Stimulated activated CD4-positive, alpha-beta T cell treated with anti-CD3 and anti-CD28 coated beads, Interleukin-1b, Interleukin-23, amount 100 ng/mL, for 24 hours (primary cell): ENCODE measurements around the gene HSPB3.
"Not testable (repeated sequence)": the region's sequence is repeated elsewhere in the genome, so short reads cannot be mapped to it uniquely, and the experiment has no call there.

Source experiments
- DNase-seq, 4 experiments: peaks; one replicate each; pipeline ENCODE4 v3.0.0-alpha.2; 2020; ENCODE audit warnings: low read depth in 4 of 4, low spot score in 1 of 4

Gene HSPB3

GRCh38 chr5:54455413-54456157 is at the start of gene HSPB3:
HSPB3 (plus strand) TSS chr5:54455699; CDS start chr5:54455790, 91 bp downstream.
- DNase-seq: no peak

- no peak for DNase-seq
Measured at GRCh38 chr5:54411176-54411575, 44.3 kb upstream of the HSPB3 start.

DNA sequence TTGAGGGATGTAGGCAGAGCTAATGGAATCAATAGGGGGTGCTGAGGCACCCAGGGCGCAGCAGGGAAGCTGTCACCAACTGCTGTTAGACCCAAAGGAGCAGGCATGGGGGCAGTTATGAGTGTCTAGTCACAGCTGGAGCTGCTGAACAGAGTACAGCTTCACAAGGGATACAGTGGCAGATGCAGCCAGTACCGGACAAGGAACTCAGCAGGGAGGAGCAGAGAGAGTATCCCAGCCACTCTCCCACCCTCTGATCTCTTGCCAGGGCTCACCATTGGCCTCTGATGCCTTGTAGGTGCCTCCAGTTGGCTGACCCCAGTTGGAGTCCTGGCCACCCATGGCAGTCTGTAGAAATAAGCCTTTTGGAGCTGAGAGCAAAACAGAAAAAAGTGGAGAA is 42.6 kb upstream of the HSPB3 start:
- DNase-seq: no peak

DNA sequence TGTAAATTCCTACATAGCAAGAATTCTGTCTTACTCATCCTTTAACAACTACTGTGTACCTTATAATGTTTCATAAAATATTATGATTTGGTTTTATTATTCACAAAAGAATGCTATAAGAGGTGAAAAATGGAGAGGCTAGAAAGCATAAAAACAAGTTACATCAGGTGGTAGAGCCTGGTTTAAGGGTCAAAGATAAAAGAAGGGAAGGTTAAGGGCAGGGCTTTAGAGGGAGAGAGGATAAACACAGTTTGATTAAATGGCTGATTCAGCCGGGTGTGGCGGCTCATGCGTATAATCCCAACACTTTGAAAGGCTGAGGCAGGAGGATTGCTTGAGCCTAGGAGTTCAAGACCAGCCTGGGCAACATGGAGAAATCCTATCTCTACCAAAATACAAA is 40.4 kb upstream of the HSPB3 start:
- DNase-seq: no peak

DNA sequence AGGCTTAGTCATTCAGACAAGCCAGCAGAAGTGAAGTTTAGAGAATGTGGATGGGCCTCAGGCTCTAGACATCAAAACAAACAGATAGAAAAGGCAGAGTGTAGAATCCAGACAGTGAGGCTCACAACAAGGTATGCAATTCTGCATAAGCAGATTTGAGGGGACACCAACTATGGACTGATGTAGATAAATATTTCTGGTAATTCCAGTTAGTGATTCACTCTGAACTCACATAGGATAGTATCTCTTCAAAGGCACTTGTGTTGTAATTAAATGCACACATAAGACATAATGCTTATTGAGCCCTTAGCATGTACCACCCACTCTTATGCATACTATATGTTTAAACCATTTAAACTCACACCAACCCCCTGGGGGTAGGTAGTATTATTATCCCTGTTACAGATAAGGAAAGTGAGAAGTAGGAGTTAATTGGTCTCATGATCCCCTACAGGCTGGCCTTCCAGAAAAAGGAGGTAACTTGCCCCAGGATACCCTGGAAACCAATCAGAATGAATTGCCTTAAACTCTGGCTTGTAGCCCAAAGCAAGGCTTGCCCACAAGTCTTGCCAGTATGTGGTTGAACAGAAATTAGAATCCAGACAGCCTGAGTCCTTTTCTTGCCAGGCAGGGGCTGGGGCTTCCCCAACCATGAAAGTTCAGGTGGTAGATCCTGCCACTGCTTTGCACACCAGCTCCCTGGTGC is 39.5 kb upstream of the HSPB3 start:
- DNase-seq: no peak

GRCh38 chr5:54419573-54420423 is 35.7 kb upstream of the HSPB3 start:
- DNase-seq: peak in 1 of 4 experiments; percentile 13

DNA sequence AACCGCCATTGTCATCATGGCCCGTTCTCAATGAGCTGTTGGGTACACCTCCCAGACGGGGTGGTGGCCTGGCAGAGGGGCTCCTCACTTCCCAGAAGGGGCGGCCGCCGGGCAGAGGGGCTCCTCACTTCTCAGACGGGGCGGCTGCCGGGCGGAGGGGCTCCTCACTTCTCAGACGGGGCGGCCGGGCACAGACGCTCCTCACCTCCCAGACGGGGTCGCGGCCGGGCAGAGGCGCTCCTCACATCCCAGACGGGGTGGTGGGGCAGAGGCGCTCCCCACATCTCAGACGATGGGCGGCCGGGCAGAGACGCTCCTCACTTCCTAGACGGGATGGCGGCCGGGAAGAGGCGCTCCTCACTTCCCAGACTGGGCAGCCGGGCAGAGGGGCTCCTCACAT is 35.0 kb upstream of the HSPB3 start:
- not testable (repeated sequence) for DNase-seq

- DNase-seq: no peak
Measured at GRCh38 chr5:54421976-54422375, 33.5 kb upstream of the HSPB3 start.

DNA sequence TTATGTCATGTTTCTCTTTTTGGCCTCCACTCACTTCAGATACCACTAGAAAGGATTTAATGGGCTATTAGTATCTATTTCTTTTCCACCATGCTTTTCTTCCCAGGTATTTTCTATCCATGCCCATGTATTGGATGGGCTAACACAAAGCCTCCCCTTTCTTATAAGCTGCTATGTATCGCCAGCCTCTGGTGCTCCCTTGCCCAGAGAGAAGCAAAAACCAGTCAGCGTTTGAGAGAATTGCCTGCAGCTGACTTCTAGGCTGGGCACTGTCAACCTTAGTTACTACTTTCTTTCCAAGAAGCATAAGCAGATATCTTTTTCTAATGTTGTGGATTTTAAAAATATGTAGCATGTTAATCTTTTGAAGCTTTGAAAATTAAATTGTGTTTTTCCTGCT is 30.2 kb upstream of the HSPB3 start:
- DNase-seq: no peak

DNA sequence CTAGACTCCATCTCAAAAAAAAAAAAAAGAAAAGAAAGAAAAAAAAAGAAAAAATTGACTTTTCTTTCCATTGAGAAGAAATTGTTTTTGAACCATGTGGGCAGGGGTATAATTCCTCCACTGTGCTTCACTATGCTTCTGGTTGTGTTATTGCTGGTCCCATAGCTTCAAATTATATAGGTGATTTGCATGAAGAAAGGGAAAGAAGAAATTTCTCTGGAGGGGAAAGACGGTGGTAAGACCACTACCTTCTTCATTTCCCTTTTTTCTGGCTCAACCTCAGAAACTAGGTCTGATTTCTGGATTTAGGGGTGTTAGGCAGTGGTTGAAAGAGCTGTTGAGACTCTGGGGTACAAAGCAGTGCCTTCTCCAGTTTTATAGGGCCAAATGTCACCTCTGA is 29.3 kb upstream of the HSPB3 start:
- no peak for DNase-seq

GRCh38 chr5:54434650-54435049 is 20.8 kb upstream of the HSPB3 start:
- DNase-seq: not testable (repeated sequence)

DNA sequence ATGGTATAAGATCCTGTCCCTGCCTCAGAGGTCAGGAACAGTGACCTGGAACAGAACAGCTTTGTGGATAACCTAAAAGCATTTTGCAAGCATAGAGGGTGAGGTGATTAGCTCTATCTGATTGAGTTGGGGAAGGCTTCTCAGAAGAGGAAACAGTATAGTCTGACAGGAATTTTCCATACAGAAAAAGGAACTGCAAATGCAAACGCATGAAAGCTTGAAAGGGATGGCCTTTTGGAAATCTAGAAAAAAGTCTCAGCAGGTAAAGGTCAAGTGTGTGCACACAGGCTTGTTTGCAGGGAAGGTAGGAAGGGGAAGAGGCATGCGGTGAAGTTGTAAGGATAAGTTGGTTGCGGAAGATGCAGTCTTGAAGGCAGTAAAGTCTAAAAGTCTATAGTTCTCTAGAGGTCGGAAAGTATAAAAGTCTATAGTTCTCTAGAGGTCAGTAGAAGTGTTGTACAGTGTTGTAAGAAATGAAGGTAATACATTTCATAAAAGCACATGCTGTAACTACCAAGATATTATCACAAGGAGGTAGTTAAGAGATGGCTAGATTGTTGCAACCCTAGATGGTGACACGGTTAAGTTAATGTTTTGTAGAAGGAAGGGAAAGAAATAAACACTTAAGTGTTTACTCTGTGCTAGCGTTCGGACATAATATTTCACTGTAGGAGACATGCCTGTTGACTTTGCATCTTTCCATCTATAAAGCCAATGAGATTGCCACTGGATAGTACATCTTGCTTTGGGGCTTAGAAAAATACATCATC is 16.7 kb upstream of the HSPB3 start:
- no peak for DNase-seq

- DNase-seq: no peak
Measured at GRCh38 chr5:54440456-54440893, 15.0 kb upstream of the HSPB3 start.

DNA sequence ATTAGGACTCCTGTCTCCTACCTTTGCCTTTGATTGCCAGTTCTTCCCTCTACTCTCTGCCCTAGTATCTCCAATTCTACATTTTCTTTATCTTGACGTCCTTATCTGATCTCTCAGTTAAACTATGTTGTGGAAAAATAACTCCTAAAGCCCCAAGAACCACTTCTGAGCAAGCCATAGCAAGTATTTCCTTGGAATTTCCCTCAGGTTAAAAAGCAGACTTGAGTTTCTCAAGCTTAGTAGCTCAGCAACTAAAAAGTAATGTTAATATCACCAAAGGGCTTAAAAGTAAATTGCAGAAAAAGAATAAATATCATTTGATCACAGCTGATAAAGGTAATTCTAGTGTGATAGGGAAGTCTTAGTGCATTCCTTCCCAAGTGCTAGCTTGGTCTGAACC is 13.2 kb upstream of the HSPB3 start:
- no peak for DNase-seq

DNA sequence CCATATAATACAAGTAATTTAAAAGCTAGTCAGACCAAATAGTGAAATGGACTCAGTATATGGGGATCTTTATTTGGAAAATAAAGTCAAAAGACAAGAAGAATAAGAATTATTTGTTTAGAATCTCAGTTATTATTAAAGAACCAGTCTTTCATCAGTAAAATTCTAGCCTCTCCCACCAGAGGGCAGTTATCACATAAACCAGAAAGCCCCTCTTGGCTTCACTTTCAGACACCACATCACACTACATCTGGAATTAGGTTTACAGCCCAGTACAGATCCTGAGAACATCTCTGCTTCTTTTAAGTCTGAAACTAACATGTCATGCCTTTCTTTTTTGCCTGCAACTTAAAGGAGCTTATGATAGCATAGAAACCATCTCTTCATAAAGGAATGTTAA is 12.2 kb upstream of the HSPB3 start:
- no peak for DNase-seq

DNA sequence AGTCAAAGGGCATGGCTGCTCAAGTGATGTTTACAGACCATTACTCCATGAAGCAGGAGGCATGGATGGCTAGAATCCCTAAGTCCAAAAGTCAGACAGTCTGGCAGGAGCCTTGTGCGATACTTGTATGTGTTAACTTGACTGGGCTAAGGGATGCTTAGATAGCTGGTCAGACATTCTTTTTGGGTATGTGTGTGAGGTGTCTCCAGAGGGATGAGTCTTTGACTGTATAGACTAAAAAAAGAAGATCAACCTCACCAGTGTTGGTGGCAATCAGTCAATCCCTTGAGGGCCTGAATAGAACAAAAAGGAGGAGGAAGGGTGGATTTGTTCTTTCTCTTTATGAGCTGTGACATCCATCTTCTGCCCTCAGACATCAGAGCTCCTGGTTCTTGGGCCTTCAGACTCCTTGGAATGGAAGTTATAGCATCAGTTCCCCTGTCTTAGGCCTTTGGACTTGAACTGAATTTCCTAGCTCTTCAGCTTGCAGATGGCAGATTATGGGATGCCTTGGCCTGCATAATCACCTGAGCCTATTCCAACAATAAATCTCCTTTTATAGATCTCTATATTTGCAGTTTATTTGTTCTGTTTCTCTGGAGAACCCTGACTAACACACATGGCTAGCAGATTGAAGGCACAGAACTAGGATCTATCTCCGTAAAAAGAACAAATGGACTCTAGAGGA is 9.7 kb upstream of the HSPB3 start:
- no peak for DNase-seq

GRCh38 chr5:54446379-54446732 is 9.1 kb upstream of the HSPB3 start:
- DNase-seq: no peak

GRCh38 chr5:54449923-54450322 is 5.6 kb upstream of the HSPB3 start:
- DNase-seq: no peak

GRCh38 chr5:54450542-54450941 is 5.0 kb upstream of the HSPB3 start:
- DNase-seq: no peak

DNA sequence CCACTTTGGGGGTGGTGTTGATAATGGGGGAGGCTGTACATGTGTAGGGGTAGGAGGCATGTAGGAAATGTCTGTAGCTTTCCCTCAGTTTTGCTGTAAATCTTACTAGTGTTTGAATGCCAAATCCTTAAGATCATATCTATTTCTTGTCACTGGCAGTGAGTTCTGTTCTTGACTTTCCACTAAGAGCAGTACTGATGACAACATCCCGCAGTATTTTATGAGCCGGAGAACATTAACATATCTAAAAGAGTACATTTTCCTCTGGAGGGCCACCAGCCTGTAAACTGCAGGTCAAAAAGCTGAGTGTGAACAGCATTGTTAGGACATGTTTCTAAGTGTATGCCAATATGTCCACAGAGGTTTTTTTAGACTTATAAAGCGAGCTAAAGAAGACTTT is 2.5 kb upstream of the HSPB3 start:
- no peak for DNase-seq

GRCh38 chr5:54454602-54455001 is 897 bp upstream of the HSPB3 start:
- DNase-seq: no peak
